WTC11 (cell line): Measurements from ENCODE around the gene ZFP90. TPM values are rescaled to one million over a fixed set of nuclear protein-coding genes. Genes with fewer than 3 reads are reported as not detected.

Experiments
- ATAC-seq: fragments of 200-7000 bp; cut with Tn5 transposase; 2 replicates; pipeline ENCODE4 v1.10.0; 2021; ENCODE audit warnings: mild to moderate bottlenecking, moderate library complexity
- CTCF ChIA-PET: fragments of 300-600 bp; sonication (Branson Sonifier 250); formaldehyde crosslinking; loops from one replicate; lab custom pipeline; 2021; ENCODE audit warnings: antibody characterized with exemption; lab: Charles Lee
- POLR2A ChIA-PET: fragments of 350-600 bp; sonication (Branson Sonifier 250); formaldehyde crosslinking; loops from one replicate; lab custom pipeline; 2021; ENCODE audit warnings: antibody characterized with exemption; lab: Charles Lee
- DNase-seq: peaks from one replicate; pipeline ENCODE4 v3.0.0; 2021; ENCODE audit warnings: low spot score
- H3K27ac Mint-ChIP-seq: 2 replicates; pipeline ENCODE4 v1.8.0; 2021; ENCODE audit warnings: mixed read lengths
- H3K27me3 Mint-ChIP-seq: 2 replicates; pipeline ENCODE4 v1.8.0; 2021; ENCODE audit warnings: low read depth, mild to moderate bottlenecking, moderate library complexity, mixed read lengths
- H3K36me3 Mint-ChIP-seq: 2 replicates; pipeline ENCODE4 v1.8.0; 2021; ENCODE audit warnings: mixed read lengths
- H3K4me1 Mint-ChIP-seq: 2 replicates; pipeline ENCODE4 v1.8.0; 2022; ENCODE audit warnings: mixed read lengths
- H3K4me3 Mint-ChIP-seq: 2 replicates; pipeline ENCODE4 v1.8.0; 2021; ENCODE audit warnings: mild to moderate bottlenecking, moderate library complexity, mixed read lengths
- H3K9me3 Mint-ChIP-seq: 2 replicates; pipeline ENCODE4 v1.8.0; 2021; ENCODE audit warnings: mixed read lengths
- CREB1 ChIP-seq: sonication (generic); formaldehyde crosslinking; IDR thresholded peaks from 2 replicates; pipeline ENCODE4 v1.8.0; 2023; ENCODE audit warnings: mild to moderate bottlenecking, missing genetic modification reagents
- CREM ChIP-seq: sonication (generic); formaldehyde crosslinking; IDR thresholded peaks from 2 replicates; pipeline ENCODE4 v1.8.1; 2022; ENCODE audit warnings: mild to moderate bottlenecking, missing genetic modification reagents, moderate library complexity
- GABPB1 ChIP-seq: sonication (generic); formaldehyde crosslinking; IDR thresholded peaks from 2 replicates; pipeline ENCODE4 v1.8.1; 2023; ENCODE audit warnings: mild to moderate bottlenecking, missing genetic modification reagents
- HMGA2 ChIP-seq: fragments of 250-450 bp; sonication (Bioruptor Pico); IDR thresholded peaks from 2 replicates; pipeline ENCODE4 v1.4.0; 2021; ENCODE audit warnings: mild to moderate bottlenecking, moderate library complexity
- MXD4 ChIP-seq: fragments of 250-450 bp; sonication (Bioruptor Pico); IDR thresholded peaks from 2 replicates; pipeline ENCODE4 v1.8.0; 2021; ENCODE audit warnings: mild to moderate bottlenecking, moderate library complexity, borderline replicate concordance
- MYBL2 ChIP-seq: sonication (generic); formaldehyde crosslinking; IDR thresholded peaks from 2 replicates; pipeline ENCODE4 v1.8.1; 2023; ENCODE audit warnings: mild to moderate bottlenecking, moderate library complexity, missing genetic modification reagents
- PRDM15 ChIP-seq: sonication (generic); formaldehyde crosslinking; IDR thresholded peaks from 2 replicates; pipeline ENCODE4 v1.8.0; 2022; ENCODE audit warnings: missing genetic modification reagents
- RELA ChIP-seq: sonication (generic); formaldehyde crosslinking; IDR thresholded peaks from 2 replicates; pipeline ENCODE4 v1.8.1; 2022; ENCODE audit warnings: missing genetic modification reagents, mild to moderate bottlenecking, borderline replicate concordance
- TCF7 ChIP-seq: sonication (generic); formaldehyde crosslinking; IDR thresholded peaks from 2 replicates; pipeline ENCODE4 v1.8.0; 2022; ENCODE audit warnings: mild to moderate bottlenecking, low read depth, missing genetic modification reagents, moderate library complexity
- ZMAT4 ChIP-seq: fragments of 250-450 bp; sonication (Bioruptor Pico); IDR thresholded peaks from 2 replicates; pipeline ENCODE4 v1.9.0; 2021; ENCODE audit warnings: mild to moderate bottlenecking
- ZNF219 ChIP-seq: sonication (generic); formaldehyde crosslinking; IDR thresholded peaks from 2 replicates; pipeline ENCODE4 v1.8.0; 2023; ENCODE audit warnings: missing genetic modification reagents, mild to moderate bottlenecking, borderline replicate concordance
- ZNF423 ChIP-seq: fragments of 250-450 bp; sonication (Bioruptor Pico); IDR thresholded peaks from 2 replicates; pipeline ENCODE4 v2.1.2; 2022; ENCODE audit warnings: mild to moderate bottlenecking, moderate library complexity
- total RNA-seq: library from RNA; stranded (reverse); gene quantifications from 3 replicates; pipeline ENCODE4 v1.2.3, GENCODE V29; 2021
- TF ChIP-seq, protein P1 (sequence below): sonication (generic); formaldehyde crosslinking; conservative IDR thresholded peaks from 2 replicates; pipeline ENCODE4 v1.8.1; 2023; ENCODE audit warnings: mild to moderate bottlenecking, low read depth, missing genetic modification reagents, moderate library complexity
- TF ChIP-seq, protein P2 (sequence below): sonication (generic); formaldehyde crosslinking; IDR thresholded peaks from 2 replicates; pipeline ENCODE4 v1.8.1; 2022; ENCODE audit warnings: mild to moderate bottlenecking, moderate library complexity, missing genetic modification reagents

The ZFP90 gene
- total RNA-seq, 1 experiment from 2014 or later, result 21.7 TPM

- H3K27me3 Mint-ChIP-seq, result peaks cover 3% of the 10 kb centered on the region
- ChIA-PET CTCF (interaction anchor here (0.9 to 3.5 kb wide), 3 partner anchors 28 to 105 kb away, joined by 3 to 74 read pairs (median 18); no protein-coding TSS in a partner anchor), POLR2A (no interaction called here)
- no peak for DNase-seq
- TF ChIP-seq GABPB1 (CRISPR knock-in tag), result peak; percentile 58; the same call in 1 of the 2 replicates
- no peak for TF ChIP-seq CREB1 (CRISPR knock-in tag)
- no peak for ATAC-seq
- H3K9me3 Mint-ChIP-seq, result peaks cover 12% of the 10 kb centered on the region
- H3K27ac Mint-ChIP-seq, result no peak overlapping the region
- H3K36me3 Mint-ChIP-seq, result peaks cover 12% of the 10 kb centered on the region
- H3K4me1 Mint-ChIP-seq, result peaks cover 11% of the 10 kb centered on the region
- H3K4me3 Mint-ChIP-seq, result no peak overlapping the region
Observed at GRCh38 chr16:68592466-68593337, 53.6 kb downstream of the ZFP90 start.

- TF ChIP-seq TCF7 (CRISPR knock-in tag) (no peak), ZNF423 (CRISPR knock-in tag) (no peak), PRDM15 (no peak), MXD4 (CRISPR knock-in tag) (no peak), HMGA2 (CRISPR knock-in tag) (no peak), RELA (CRISPR knock-in tag) (no peak), MYBL2 (no peak), GABPB1 (CRISPR knock-in tag) (no peak), ZMAT4 (CRISPR knock-in tag) (no peak), ZNF219 (no peak), CREM (CRISPR knock-in tag) (no peak)
- TF ChIP-seq, protein P1, sequence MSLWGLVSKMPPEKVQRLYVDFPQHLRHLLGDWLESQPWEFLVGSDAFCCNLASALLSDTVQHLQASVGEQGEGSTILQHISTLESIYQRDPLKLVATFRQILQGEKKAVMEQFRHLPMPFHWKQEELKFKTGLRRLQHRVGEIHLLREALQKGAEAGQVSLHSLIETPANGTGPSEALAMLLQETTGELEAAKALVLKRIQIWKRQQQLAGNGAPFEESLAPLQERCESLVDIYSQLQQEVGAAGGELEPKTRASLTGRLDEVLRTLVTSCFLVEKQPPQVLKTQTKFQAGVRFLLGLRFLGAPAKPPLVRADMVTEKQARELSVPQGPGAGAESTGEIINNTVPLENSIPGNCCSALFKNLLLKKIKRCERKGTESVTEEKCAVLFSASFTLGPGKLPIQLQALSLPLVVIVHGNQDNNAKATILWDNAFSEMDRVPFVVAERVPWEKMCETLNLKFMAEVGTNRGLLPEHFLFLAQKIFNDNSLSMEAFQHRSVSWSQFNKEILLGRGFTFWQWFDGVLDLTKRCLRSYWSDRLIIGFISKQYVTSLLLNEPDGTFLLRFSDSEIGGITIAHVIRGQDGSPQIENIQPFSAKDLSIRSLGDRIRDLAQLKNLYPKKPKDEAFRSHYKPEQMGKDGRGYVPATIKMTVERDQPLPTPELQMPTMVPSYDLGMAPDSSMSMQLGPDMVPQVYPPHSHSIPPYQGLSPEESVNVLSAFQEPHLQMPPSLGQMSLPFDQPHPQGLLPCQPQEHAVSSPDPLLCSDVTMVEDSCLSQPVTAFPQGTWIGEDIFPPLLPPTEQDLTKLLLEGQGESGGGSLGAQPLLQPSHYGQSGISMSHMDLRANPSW (CRISPR knock-in tag), result no peak
- TF ChIP-seq, protein P2, sequence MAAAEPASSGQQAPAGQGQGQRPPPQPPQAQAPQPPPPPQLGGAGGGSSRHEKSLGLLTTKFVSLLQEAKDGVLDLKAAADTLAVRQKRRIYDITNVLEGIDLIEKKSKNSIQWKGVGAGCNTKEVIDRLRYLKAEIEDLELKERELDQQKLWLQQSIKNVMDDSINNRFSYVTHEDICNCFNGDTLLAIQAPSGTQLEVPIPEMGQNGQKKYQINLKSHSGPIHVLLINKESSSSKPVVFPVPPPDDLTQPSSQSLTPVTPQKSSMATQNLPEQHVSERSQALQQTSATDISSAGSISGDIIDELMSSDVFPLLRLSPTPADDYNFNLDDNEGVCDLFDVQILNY (CRISPR knock-in tag), result no peak
- no peaks in the 10 kb centered on the region; the same call in 1 of the 2 replicates for H3K27me3 Mint-ChIP-seq
- ChIA-PET CTCF (interaction anchor here (0.9 to 1.1 kb wide), 2 partner anchors 67 to 75 kb away, joined by 4 read pairs; no protein-coding TSS in a partner anchor), POLR2A (no interaction called here)
- peaks cover 12% of the 10 kb centered on the region for H3K9me3 Mint-ChIP-seq
- no peak overlapping the region for H3K27ac Mint-ChIP-seq
- no peak for ATAC-seq
- DNase-seq, result no peak
- H3K4me3 Mint-ChIP-seq, result no peak overlapping the region
- peaks cover 10% of the 10 kb centered on the region for H3K4me1 Mint-ChIP-seq
- peaks cover 9% of the 10 kb centered on the region for H3K36me3 Mint-ChIP-seq
Observed at GRCh38 chr16:68596266-68596665, 57.2 kb downstream of the ZFP90 start.
